LNCaP clone FGC (cell line): ENCODE data around the gene IQGAP2.

ENCODE experiments used
- DNase-seq: peaks from one replicate; pipeline ENCODE4 v3.0.0-alpha.2; 2011; ENCODE audit warnings: low read depth
- H3K4me3 ChIP-seq: 2 replicates; pipeline ENCODE4 v1.5.1; 2011; ENCODE audit warnings: mild to moderate bottlenecking, low read depth, low read length, control low read depth
- CTCF ChIP-seq: IDR thresholded peaks from 2 replicates; pipeline ENCODE4 v1.5.1; 2012; ENCODE audit warnings: mild to moderate bottlenecking; ENCODE audit not compliant: control insufficient read depth, insufficient read depth; ENCODE audit errors: extremely low read depth

IQGAP2 gene

GRCh38 chr5:76585783-76586217, 182.7 kb downstream of the IQGAP2 start:
- H3K4me3 ChIP-seq: no peak overlapping the region
- TF ChIP-seq CTCF: no peak
- no peak for DNase-seq

- no peak for TF ChIP-seq CTCF
Observed at GRCh38 chr5:76586531-76586930, 183.4 kb downstream of the IQGAP2 start.

GRCh38 chr5:76590027-76590426, 186.9 kb downstream of the IQGAP2 start:
- no peak for DNase-seq
- no peak for TF ChIP-seq CTCF
- no peak overlapping the region for H3K4me3 ChIP-seq

More at GRCh38 chr5:76586531-76586930, 183.4 kb downstream of the IQGAP2 start:
- H3K4me3 ChIP-seq: no peak overlapping the region
- DNase-seq: no peak

- no peak for TF ChIP-seq CTCF
- no peak for DNase-seq
- H3K4me3 ChIP-seq: no peak overlapping the region
Observed at GRCh38 chr5:76591366-76591765, 188.3 kb downstream of the IQGAP2 start.

- no peak for DNase-seq
- no peak overlapping the region for H3K4me3 ChIP-seq
- no peak for TF ChIP-seq CTCF
Observed at GRCh38 chr5:76592692-76593091, 189.6 kb downstream of the IQGAP2 start.

- no peak for TF ChIP-seq CTCF
- H3K4me3 ChIP-seq: no peak overlapping the region
- DNase-seq: no peak
Observed at GRCh38 chr5:76594107-76594506, 191.0 kb downstream of the IQGAP2 start.

- no peak for TF ChIP-seq CTCF
- no peak for DNase-seq
- H3K4me3 ChIP-seq: no peak overlapping the region
Observed at GRCh38 chr5:76595755-76596481, 192.8 kb downstream of the IQGAP2 start.
